ENCODE data around the gene NRN1L.
A peak's percentile ranks its signal among the peaks of the same experiment; 100 is the strongest.

NRN1L gene

DNA sequence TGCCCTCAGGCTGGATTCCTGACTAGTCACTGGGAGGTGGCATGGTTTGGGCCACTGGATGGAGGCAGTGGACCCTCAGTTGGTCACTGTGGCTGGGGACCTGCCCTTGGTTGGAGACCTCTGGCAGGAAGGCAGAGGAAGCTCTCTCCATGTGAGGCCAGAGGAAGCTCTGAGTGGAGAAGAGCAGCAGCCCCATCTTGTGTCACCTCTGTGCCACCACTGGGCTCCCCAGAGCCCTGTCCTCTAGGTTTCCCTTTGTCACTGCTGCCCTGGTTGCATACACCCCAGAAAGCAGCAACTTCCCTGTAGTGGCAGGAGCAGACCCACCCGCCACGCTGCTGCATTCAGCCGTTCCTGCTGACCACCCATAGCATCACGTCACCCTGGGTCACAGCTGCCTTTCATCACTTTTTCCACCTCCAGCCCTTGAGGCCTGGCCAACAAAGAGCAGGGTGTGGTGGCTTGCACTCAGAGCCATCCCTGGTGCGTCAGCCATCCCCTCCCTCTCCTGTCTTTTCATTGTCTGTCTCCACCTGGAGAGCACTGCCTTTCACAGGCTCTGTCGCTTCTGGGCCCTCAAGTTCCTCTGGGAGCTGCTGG lies 35.0 kb downstream of the NRN1L start:
- no peak for DNase-seq

DNA sequence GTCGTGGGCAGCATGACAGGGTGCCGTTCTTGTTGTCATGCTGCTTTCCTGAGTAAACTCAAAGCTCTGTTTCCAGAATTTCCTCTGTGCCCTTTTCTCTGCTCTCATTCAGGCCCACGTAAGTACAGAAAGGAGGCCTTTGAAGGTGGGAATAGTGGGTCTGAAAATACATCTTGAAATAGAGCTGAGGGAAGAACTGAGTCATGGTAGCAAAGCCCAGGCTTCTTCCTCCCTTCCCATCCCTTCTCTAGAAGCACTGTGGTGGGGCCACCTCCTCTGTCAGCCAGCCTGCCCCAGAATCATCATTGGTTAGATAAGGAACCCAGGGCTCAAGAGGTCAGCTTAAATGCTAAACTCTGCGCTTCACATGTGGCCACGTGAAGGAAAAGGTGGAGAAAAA lies 37.5 kb downstream of the NRN1L start:
- DNase-seq: no peak

DNA sequence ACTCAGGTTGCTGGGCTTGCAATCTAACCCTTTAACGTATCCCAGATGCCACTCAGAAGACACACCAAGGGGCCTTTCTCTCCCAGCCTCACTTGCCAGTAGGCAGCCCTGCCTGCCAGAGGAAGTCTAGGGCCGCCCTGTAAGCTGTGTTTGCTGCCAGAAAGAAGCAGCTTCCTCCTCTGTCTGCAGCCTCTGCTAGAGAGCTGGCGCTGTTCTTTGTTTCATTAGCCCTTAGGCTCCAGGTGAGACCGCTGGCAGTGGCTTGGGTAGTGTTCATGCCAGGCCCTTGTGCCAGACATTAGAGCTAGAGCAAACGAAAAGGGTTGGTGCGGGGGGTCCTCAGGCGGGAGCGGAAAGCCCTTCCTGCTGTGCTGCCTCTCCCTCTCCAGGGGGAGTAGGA lies 38.1 kb downstream of the NRN1L start:
- DNase-seq: no peak

DNA sequence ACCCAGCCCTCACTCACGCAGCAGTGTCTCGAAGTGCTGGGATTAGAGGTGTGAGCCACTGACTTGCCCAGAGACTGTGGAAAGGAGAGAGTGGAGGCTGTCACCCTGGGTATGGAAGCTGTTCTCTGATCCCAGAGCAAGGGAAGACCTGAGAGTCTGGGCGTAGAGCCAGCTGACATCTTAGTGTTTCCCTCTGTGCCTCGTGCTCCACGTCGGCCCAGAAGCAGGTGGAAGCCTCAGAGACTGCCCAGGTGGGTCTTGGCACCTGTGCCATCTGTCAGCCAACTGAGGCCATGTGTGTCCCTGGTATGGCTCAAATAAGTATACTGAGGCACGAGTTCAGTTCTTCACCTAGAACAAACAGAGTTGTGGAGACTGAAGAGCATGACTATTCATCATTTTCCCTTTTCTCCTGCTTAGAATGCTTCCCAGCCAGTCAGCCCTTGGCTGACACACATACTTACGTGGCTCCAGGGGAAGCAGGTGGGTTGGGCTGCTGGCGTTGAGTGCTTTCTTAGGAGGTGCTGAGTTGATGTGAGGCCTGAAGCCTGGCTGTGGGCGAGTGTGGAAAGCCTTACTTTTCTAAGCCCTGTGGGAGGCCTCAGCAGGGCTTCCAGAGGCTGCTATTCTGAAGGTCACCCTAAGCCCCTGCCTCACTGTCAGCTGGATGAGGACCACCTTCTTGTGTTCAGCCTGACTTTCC lies 38.9 kb downstream of the NRN1L start:
- DNase-seq: no peak

DNA sequence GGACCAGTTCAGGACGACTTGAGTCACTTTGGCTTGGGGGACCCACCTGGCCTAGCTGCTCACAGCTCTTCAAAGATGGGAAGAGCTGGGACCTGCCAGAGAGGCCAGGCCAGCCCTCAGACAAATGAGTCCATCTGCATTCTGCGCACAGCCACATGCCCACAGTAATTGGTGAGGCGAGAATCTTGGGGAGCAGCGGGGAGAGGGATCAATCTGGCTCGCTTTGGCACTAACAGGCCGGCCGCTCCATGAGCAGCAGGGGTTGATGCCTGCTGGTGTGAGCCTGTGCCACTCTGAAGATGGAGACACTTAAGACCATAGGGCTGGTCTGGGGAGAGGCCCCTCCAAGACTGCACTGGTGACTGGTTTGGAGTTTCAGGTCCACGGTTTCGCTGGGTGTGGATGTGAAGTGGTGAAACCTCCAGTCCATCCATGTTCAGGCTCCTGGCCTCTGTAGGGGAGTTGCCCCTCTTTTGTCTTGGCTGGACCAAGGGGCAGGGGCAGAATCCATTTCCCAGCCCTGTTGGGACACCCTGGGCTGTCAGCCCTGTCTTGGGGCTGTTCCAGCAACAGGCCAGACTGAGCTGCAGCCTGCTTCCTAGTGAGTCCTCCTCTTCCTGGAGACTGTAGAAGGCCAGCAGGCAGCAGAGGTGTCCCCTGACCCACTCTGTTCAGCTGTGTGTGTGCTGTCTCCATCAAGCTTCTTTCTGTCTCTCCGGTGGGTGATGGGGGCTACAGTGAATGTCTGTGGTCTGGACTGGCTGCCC lies 39.6 kb downstream of the NRN1L start:
- DNase-seq: no peak

DNA sequence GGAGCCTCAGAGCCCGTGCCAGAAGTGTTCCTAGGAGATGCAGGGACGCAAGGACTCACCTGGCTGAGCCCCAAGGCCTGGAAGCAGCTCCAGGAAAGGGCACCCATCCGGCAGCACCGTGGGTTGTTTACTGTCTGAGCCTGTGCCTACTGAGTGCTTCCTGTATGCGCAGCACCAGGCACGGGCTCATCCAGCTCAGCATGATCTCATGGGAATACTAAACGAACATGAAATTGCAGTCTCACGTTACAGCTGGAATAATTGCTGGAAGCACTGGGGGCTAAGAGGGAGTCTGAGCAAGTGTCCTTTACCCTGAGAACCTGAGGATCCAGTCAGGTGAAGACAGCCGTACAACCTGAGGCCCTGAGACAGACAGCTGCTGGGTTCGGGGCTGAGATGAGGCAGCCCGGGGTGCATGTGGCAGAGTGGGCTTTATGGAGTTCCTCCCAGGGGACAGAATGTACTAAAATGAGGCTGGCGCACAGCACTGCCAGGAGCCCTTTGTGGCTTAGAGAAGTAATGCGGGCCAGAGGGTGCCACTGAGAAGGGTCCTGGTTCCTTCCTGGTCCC lies 41.6 kb downstream of the NRN1L start:
- no peak for DNase-seq

DNA sequence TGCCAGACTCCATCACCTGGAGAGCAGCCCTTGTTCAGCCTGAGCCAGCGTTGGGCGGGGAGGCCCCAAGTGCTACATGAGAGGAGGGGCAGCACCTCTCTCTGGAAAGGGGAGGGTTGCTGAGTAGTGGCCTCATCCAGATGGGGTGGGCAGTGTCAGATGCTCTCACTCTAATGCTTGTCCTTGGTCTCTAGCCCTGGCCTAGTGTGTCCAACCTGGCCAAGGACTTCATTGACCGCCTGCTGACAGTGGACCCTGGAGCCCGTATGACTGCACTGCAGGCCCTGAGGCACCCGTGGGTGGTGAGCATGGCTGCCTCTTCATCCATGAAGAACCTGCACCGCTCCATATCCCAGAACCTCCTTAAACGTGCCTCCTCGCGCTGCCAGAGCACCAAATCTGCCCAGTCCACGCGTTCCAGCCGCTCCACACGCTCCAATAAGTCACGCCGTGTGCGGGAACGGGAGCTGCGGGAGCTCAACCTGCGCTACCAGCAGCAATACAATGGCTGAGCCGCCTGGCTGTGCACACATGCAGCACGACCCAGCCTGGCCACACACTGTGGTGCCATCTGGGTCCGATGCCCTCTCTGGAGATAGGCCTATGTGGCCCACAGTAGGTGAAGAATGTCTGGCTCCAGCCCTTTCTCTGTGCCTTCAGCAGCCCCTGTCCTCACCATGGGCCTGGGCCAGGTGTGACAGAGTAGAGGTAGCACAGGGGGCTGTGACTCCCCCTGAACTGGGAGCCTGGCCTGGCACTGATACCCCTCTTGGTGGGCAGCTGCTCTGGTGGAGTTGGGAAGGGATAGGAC lies 42.7 kb downstream of the NRN1L start:
- no peak for DNase-seq

DNA sequence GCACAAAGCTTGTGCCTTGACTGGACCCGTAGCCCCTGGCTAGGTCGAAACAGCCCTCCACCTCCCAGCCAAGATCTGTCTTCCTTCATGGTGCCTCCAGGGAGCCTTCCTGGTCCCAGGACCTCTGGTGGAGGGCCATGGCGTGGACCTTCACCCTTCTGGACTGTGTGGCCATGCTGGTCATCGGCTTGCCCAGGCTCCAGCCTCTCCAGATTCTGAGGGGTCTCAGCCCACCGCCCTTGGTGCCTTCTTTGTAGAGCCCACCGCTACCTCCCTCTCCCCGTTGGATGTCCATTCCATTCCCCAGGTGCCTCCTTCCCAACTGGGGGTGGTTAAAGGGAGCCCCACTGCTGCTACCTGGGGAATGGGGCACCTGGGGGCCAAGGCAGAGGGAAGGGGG lies 43.5 kb downstream of the NRN1L start:
- DNase-seq: no peak

DNA sequence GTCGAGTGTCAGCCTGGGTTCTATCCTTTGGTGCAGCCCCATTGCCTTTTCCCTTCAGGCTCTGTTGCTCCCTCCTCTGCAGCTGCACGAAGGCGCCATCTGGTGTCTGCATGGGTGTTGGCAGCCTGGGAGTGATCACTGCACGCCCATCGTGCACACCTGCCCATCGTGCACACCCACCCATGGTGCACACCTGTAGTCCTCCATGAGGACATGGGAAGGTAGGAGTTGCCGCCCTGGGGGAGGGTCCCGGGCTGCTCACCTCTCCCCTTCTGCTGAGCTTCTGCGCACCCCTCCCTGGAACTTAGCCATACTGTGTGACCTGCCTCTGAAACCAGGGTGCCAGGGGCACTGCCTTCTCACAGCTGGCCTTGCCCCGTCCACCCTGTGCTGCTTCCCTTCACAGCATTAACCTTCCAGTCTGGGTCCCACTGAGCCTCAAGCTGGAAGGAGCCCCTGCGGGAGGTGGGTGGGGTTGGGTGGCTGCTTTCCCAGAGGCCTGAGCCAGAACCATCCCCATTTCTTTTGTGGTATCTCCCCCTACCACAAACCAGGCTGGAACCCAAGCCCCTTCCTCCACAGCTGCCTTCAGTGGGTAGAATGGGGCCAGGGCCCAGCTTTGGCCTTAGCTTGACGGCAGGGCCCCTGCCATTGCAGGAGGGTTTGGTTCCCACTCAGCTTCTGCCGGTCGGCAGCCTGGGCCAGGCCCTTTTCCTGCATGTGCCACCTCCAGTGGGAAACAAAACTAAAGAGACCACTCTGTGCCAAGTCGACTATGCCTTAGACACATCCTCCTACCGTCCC lies 44.1 kb downstream of the NRN1L start:
- peak; percentile 61 for DNase-seq

DNA sequence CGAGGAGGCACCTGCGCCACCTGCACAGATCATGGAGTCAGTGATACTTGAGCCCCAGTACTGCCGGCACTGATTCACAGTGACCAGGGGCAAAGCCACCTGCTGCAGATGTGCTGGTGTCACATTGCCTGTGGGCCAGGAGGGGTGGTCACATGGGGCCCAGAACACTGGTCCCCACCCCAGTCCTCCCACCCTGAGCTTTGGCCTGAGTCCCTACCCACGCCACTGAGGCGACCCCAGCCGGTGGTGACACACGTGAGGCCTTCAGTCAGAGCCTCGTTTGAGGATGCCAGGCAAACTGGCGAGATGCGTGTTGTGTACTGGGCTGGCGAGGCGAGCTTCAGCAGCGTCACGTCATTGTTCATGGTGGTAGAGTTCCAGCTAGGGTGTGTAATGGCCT lies 45.5 kb downstream of the NRN1L start:
- DNase-seq: no peak

DNA sequence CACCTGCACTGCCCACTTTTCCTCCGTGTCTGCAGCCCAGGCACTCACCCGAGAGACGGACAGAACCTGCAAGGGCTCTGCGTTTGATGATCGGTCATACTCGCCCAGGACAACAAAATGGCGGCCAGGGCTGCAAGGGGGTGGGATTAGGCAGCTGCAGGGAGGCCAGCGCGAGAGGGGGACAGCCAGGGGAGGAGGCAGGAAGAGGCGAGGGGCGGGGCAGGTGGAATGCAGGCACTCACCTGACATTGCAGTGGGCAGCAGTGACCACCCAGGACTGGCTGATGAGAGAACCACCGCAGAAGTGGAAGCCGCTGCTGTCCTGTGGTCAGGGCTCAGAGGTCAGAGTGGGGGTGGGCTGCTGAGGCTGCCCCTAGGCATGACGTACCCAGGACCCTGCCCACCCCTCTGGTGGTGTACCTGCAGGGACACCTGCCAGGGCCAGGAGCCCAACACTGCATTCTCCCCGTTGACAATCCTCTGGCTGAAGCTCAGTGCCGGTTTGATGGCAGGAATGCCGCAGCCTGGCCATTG lies 46.1 kb downstream of the NRN1L start:
- DNase-seq: no peak

DNA sequence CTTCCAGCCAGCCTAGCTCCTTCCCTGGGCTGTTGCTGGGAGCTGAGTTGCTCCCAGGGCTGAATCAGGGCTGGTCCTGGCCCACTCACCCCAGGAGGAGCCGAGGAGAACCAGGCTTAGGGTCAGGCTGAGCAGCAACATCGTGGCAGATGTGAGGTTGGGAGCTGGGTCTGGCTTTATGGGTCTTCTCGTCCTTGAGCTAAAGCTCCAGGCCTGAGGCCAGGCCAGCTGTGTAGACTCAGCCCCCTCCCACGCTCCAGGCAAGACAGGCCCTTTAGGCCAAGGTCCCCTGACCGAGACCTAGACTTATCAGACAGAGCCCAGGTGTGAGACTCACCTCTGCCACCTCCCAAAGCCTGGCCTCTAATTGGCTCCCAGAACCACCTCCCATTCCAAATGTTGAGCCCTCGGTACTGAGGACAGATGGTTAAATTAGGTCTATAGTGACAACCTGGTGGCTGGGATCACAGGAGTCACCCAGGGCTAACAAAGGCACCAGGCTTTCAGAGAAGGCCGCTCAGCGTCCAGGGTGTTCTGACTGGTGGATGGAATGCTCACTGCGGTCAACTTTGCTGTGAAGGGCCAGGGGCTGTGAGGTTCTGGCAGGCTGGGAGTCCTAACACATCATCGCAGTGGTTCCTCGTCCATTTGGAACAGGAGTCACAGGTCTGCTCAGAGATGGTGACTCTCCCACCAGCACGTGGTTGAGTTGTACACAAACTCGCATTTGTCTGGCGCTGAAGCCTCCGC lies 47.2 kb downstream of the NRN1L start, which contains the start of gene CTRL:
CTRL (minus strand) TSS at position 151 of the 750 bp plus-strand sequence; CDS start at position 141, 10 bp downstream.
- DNase-seq: no peak

DNA sequence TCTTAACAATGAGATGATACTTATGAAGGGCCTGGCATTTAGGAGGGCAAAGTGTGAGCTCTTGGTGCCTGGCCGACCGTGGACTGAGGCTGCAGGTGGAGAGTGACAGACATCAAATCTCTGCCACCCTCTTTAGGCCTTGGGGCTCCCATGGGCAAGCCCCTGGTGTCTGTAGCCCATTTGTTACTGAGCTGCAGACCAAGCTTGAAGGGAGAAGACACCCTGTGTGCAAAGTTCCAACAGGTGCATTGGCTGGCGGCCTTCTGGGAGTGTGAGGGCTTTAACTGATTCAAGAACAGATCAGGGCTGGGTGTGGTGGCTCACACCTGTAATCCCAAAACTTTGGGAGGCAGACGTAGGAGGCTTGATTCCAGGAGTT lies 47.8 kb downstream of the NRN1L start:
- DNase-seq: no peak

DNA sequence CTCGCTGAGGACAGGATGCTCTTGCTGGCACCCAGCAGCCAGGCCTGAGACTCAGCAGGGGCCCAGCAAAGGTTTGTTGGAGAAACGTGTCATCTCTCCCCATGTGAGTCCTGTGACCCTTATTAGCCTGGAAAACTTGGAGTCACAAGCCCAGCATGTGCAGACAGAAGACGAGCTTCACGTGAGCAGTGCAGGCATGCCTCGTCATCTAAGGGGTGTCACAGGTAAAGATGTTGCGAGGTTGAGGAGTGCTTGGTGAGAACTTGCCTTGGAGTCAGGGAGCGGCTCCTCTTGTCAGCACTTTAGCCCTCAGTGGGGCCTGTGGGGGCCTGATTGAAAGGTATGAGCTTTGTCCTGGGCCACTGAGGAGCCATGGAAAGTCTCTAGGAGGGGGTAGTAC lies 49.1 kb downstream of the NRN1L start:
- no peak for DNase-seq

DNA sequence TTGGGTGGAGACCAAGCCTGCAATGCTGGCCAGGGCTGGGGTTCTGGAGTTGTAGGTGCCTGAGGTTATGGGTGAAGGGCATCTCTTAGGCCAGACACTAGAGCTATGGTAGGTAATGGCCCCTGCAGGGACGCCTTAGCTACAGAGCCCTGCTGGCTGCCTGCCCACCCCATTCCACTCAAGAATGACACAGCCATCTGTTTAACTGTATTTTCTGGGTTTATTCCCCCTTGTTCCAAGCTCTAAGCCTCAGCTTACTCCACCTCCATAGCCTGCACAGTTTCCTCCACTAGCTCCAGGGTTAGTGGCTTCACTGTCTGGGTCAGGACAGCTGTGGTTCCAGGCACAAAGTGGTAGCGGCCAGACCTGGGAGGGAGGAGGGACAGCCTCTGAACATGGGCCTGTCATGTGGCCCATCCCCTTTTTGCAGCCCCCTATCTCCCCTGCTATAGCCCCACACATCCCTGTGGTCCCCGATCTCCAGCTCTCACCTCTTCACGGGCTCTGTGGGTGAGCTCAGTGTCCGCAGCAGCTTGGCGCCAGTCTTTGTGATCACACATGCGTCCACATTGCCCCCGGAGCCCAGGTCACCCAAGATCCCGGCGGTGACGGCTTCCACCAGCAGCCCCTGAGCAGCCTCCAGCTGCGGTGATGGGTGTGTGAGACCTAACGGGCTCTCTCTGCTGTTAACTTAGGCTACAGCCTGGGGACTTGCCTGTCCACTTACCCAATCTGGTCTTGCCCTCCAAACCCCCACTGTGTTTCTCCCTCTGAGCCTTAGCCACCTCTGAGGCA lies 49.8 kb downstream of the NRN1L start:
- no peak for DNase-seq

DNA sequence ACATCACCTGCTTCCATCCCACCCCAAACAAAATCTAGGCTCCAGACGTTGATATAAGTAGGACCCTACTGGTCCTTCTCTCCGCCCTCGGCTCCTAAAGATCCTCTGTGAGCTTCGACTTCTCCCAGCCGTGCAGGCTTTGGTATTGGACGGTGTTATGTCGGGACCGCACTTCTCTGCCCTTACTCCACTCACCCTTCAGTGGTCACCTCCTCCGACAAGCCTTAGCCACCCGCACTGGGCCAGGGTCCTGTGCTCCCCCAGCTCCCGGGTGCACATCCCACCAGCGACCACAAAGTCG lies 50.4 kb downstream of the NRN1L start:
- no peak for DNase-seq

DNA sequence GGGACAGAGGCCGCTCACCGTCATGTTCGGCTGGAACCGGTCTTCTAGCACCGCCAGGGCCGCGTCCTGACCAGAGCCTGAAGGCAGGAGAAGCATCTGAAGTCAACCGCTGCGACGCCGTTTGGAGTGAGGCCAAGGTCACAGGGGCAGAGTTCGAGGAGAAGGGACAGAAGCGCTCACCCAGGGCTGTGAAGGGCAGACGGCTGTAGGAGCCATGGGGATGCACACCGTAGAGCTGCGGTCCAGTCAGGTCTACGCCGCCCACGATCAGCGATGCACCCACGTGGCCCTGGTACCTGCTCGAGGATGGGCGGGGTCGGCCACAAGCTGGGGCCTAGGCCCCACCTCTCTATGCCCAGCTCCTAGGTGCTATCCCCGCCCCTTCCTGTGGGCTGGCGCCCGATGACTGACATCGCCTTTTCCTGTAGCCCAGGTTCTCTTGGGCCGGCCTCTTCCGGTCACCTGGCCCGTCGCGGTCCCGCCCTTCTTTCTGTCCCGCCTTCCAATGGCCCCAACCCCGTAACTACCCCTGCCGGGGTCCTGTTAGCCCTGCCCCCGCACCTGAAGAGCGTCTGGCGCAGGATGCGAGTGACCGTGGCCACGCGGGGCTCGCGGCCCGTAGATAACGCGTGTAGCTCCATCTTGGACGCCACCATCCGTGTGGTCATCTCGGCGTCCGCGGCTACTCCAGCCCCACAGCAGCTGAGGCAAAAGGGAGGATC lies 50.9 kb downstream of the NRN1L start:
- peak; percentile 95 for DNase-seq
